OCI-LY3 (cell line): Measurements from ENCODE around the gene FIBP.

Source experiments
- CTCF ChIP-seq: fragments of 200-600, 300-600 bp; sonication (generic); IDR thresholded peaks from 2 replicates; pipeline ENCODE4 v1.5.1; 2014; ENCODE audit warnings: antibody characterized with exemption, low read length, low read depth
- EZH2phosphoT487 ChIP-seq: fragments of 200-600 bp; shearing (Covaris generic); IDR thresholded peaks from 2 replicates; pipeline ENCODE4 v1.6.1; 2018; ENCODE audit warnings: antibody characterized with exemption, mixed run types, low read depth

- no peak for TF ChIP-seq CTCF
- TF ChIP-seq EZH2phosphoT487 = no peak
Observed at GRCh38 chr11:65844231-65844872, 43.9 kb downstream of the FIBP start.
